Mammary epithelial cell (primary cell): ENCODE measurements around the gene ARSB.

Experiments used
- EZH2 ChIP-seq: IDR thresholded peaks from 2 replicates; pipeline ENCODE4 v1.6.1; 2012; ENCODE audit warnings: low read length, inconsistent platforms, borderline replicate concordance
- TF ChIP-seq, protein P1 (sequence below), 2 donors: IDR thresholded peaks in 1 of 2; conservative IDR thresholded peaks in 1 of 2; 2 replicates each; pipeline ENCODE4 v1.5.1; 2011 to 2012; ENCODE audit warnings: inconsistent platforms in 2 of 2, low read length in 2 of 2, mild to moderate bottlenecking in 2 of 2, control low read depth in 1 of 2, low read depth in 1 of 2; ENCODE audit not compliant: insufficient read depth in 1 of 2; ENCODE audit errors: extremely low read depth in 1 of 2

DNA sequence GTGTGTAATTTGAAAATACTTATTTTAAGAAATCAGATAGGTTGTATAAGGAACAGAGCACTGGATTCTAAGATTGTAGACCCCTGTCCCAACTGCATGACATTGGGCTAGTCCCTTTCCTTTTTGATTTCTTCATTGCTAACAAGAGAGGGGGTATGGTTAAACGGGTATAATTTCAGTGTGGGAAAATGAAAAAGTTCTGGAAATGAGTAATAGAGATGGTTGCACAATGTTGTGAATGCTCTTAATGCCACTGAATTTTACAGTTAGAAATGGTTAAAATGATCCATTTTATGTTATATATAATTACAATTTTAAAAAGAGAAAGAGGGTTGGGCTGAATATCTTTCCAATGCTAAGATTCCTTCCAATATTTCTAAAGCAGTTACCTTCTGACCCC is 233.2 kb downstream of the ARSB start:
- TF ChIP-seq, protein P1, sequence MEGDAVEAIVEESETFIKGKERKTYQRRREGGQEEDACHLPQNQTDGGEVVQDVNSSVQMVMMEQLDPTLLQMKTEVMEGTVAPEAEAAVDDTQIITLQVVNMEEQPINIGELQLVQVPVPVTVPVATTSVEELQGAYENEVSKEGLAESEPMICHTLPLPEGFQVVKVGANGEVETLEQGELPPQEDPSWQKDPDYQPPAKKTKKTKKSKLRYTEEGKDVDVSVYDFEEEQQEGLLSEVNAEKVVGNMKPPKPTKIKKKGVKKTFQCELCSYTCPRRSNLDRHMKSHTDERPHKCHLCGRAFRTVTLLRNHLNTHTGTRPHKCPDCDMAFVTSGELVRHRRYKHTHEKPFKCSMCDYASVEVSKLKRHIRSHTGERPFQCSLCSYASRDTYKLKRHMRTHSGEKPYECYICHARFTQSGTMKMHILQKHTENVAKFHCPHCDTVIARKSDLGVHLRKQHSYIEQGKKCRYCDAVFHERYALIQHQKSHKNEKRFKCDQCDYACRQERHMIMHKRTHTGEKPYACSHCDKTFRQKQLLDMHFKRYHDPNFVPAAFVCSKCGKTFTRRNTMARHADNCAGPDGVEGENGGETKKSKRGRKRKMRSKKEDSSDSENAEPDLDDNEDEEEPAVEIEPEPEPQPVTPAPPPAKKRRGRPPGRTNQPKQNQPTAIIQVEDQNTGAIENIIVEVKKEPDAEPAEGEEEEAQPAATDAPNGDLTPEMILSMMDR (conservative IDR thresholded peaks at IDR 0.05 in 1 of 2, IDR thresholded peaks at IDR 0.05 in 1 of 2; ENCODE audit: extremely low read depth in 1 of 2, insufficient read depth in 1 of 2, low read depth in 1 of 2, low read length in 2 of 2), result no peak
- no peak for TF ChIP-seq EZH2
